Measurements from ENCODE around the gene AMDHD2.

Gene AMDHD2

GRCh38 chr16:2514333-2515179 lies 5.6 kb upstream of the AMDHD2 start:
- Histone ChIP-seq H3K4me3 (ENCODE audit: insufficient read length, low read depth) (peak overlapping the region; percentile 91), H3K4me1 (ENCODE audit: insufficient read depth, insufficient read length) (peaks cover 31% of the 10 kb centered on the region), H3K9me3 (ENCODE audit: insufficient read depth, low read length) (no peaks in the 10 kb centered on the region), H3K36me3 (ENCODE audit: insufficient read depth, insufficient read length, low read length) (peaks cover 34% of the 10 kb centered on the region), H3K27me3 (ENCODE audit: insufficient read depth, insufficient read length) (no peaks in the 10 kb centered on the region), H3K9ac (ENCODE audit: insufficient read length, low read depth) (peak overlapping the region; percentile 96)
- DNase-seq (ENCODE audit: low read depth, low spot score) = no peak
- no peak for TF ChIP-seq YY1 (IDR thresholded peaks at IDR 0.05; ENCODE audit: insufficient read depth, insufficient read length)
- TF ChIP-seq ZNF274 (IDR thresholded peaks at IDR 0.05; ENCODE audit: low read depth, low read length) = no peak
- TF ChIP-seq SUZ12 (IDR thresholded peaks at IDR 0.05; ENCODE audit: extremely low read depth, insufficient read depth, insufficient read length) = no peak

- H3K9me3 ChIP-seq (ENCODE audit: insufficient read depth, low read length) = no peaks in the 10 kb centered on the region
- peak overlapping the region; percentile 96 for H3K9ac ChIP-seq (ENCODE audit: insufficient read length, low read depth)
- H3K27me3 ChIP-seq (ENCODE audit: insufficient read depth, insufficient read length) = no peaks in the 10 kb centered on the region
- H3K4me3 ChIP-seq (ENCODE audit: insufficient read length, low read depth) = peak overlapping the region; percentile 91
- TF ChIP-seq ZNF274 (IDR thresholded peaks at IDR 0.05; ENCODE audit: low read depth, low read length) (no peak), YY1 (IDR thresholded peaks at IDR 0.05; ENCODE audit: insufficient read depth, insufficient read length) (no peak), SUZ12 (IDR thresholded peaks at IDR 0.05; ENCODE audit: extremely low read depth, insufficient read depth, insufficient read length) (no peak)
- no peak for DNase-seq (ENCODE audit: low read depth, low spot score)
- peaks cover 36% of the 10 kb centered on the region for H3K36me3 ChIP-seq (ENCODE audit: insufficient read depth, insufficient read length, low read length)
- peaks cover 28% of the 10 kb centered on the region for H3K4me1 ChIP-seq (ENCODE audit: insufficient read depth, insufficient read length)
Observed at GRCh38 chr16:2515180-2515851, 4.9 kb upstream of the AMDHD2 start.

- H3K27me3 ChIP-seq (ENCODE audit: insufficient read depth, insufficient read length) = no peaks in the 10 kb centered on the region
- H3K9me3 ChIP-seq (ENCODE audit: insufficient read depth, low read length) = no peaks in the 10 kb centered on the region
- peak overlapping the region; percentile 34 for H3K9ac ChIP-seq (ENCODE audit: insufficient read length, low read depth)
- no peak for DNase-seq (ENCODE audit: low read depth, low spot score)
- no peak overlapping the region for H3K4me3 ChIP-seq (ENCODE audit: insufficient read length, low read depth)
- peaks cover 28% of the 10 kb centered on the region for H3K4me1 ChIP-seq (ENCODE audit: insufficient read depth, insufficient read length)
- TF ChIP-seq ZNF274 (IDR thresholded peaks at IDR 0.05; ENCODE audit: low read depth, low read length) (no peak), SUZ12 (IDR thresholded peaks at IDR 0.05; ENCODE audit: extremely low read depth, insufficient read depth, insufficient read length) (no peak), YY1 (IDR thresholded peaks at IDR 0.05; ENCODE audit: insufficient read depth, insufficient read length) (no peak)
- peaks cover 42% of the 10 kb centered on the region for H3K36me3 ChIP-seq (ENCODE audit: insufficient read depth, insufficient read length, low read length)
Observed at GRCh38 chr16:2516391-2517240, 3.6 kb upstream of the AMDHD2 start.

GRCh38 chr16:2517954-2518605 lies 2.1 kb upstream of the AMDHD2 start:
- peaks cover 52% of the 10 kb centered on the region for H3K36me3 ChIP-seq (ENCODE audit: insufficient read depth, insufficient read length, low read length)
- H3K9ac ChIP-seq (ENCODE audit: insufficient read length, low read depth) = peak overlapping the region; percentile 21
- no peak overlapping the region for H3K4me3 ChIP-seq (ENCODE audit: insufficient read length, low read depth)
- H3K27me3 ChIP-seq (ENCODE audit: insufficient read depth, insufficient read length) = no peaks in the 10 kb centered on the region
- no peaks in the 10 kb centered on the region for H3K9me3 ChIP-seq (ENCODE audit: insufficient read depth, low read length)
- no peak for TF ChIP-seq YY1 (IDR thresholded peaks at IDR 0.05; ENCODE audit: insufficient read depth, insufficient read length)
- TF ChIP-seq ZNF274 (IDR thresholded peaks at IDR 0.05; ENCODE audit: low read depth, low read length) = no peak
- no peak for TF ChIP-seq SUZ12 (IDR thresholded peaks at IDR 0.05; ENCODE audit: extremely low read depth, insufficient read depth, insufficient read length)
- H3K4me1 ChIP-seq (ENCODE audit: insufficient read depth, insufficient read length) = peaks cover 13% of the 10 kb centered on the region
- no peak for DNase-seq (ENCODE audit: low read depth, low spot score)

- H3K36me3 ChIP-seq (ENCODE audit: insufficient read depth, insufficient read length, low read length) = peaks cover 62% of the 10 kb centered on the region
- H3K27me3 ChIP-seq (ENCODE audit: insufficient read depth, insufficient read length) = no peaks in the 10 kb centered on the region
- no peak overlapping the region for H3K4me3 ChIP-seq (ENCODE audit: insufficient read length, low read depth)
- H3K9me3 ChIP-seq (ENCODE audit: insufficient read depth, low read length) = no peaks in the 10 kb centered on the region
- peaks cover 11% of the 10 kb centered on the region for H3K4me1 ChIP-seq (ENCODE audit: insufficient read depth, insufficient read length)
- H3K9ac ChIP-seq (ENCODE audit: insufficient read length, low read depth) = peak overlapping the region; percentile 3
- TF ChIP-seq ZNF274 (IDR thresholded peaks at IDR 0.05; ENCODE audit: low read depth, low read length) (no peak), SUZ12 (IDR thresholded peaks at IDR 0.05; ENCODE audit: extremely low read depth, insufficient read depth, insufficient read length) (no peak), YY1 (IDR thresholded peaks at IDR 0.05; ENCODE audit: insufficient read depth, insufficient read length) (no peak)
- DNase-seq (ENCODE audit: low read depth, low spot score) = no peak
Observed at GRCh38 chr16:2518823-2519710, 1.1 kb upstream of the AMDHD2 start.

- no peaks in the 10 kb centered on the region for H3K9me3 ChIP-seq (ENCODE audit: insufficient read depth, low read length)
- no peak overlapping the region for H3K4me3 ChIP-seq (ENCODE audit: insufficient read length, low read depth)
- H3K27me3 ChIP-seq (ENCODE audit: insufficient read depth, insufficient read length) = no peaks in the 10 kb centered on the region
- peaks cover 11% of the 10 kb centered on the region for H3K4me1 ChIP-seq (ENCODE audit: insufficient read depth, insufficient read length)
- H3K9ac ChIP-seq (ENCODE audit: insufficient read length, low read depth) = no peak overlapping the region
- no peak for DNase-seq (ENCODE audit: low read depth, low spot score)
- H3K36me3 ChIP-seq (ENCODE audit: insufficient read depth, insufficient read length, low read length) = peaks cover 68% of the 10 kb centered on the region
- TF ChIP-seq SUZ12 (IDR thresholded peaks at IDR 0.05; ENCODE audit: extremely low read depth, insufficient read depth, insufficient read length) (no peak), YY1 (IDR thresholded peaks at IDR 0.05; ENCODE audit: insufficient read depth, insufficient read length) (no peak), ZNF274 (IDR thresholded peaks at IDR 0.05; ENCODE audit: low read depth, low read length) (no peak)
Observed at GRCh38 chr16:2519711-2520080, 475 bp upstream of the AMDHD2 start.
